Measurements from ENCODE around the gene POLE3. TPM values are rescaled to one million over a fixed set of nuclear protein-coding genes. Genes with fewer than 3 reads are reported as not detected.

Gene POLE3
- total RNA-seq, 1 donor from 2014 or later: 58.0 TPM

DNA sequence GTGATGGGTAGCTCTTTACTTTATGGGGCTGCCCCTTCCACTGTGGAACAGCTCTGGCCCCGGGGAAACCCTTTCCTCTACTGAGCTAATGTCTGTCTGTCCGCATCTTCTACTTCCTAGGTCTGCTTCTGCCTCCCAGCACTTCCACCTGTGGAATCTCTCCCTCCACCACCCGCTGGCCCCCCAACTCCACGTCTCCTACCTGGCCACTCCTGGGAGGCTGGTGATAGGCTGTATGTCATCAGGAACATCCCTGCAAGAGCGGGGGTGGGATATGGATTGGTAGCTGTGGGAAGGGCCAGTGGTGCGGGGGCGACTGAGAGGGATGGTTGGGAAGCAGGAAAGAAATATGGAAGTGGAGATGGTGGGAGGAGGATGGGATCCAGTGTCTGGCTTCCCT is 18.6 kb downstream of the POLE3 start:
- no peaks in the 10 kb centered on the region for H3K27me3 ChIP-seq (ENCODE audit: control insufficient read depth, insufficient read depth, low read length)
- DNase-seq (ENCODE audit: low read depth): no peak
- TF ChIP-seq CTCF (IDR thresholded peaks at IDR 0.05; ENCODE audit: insufficient read depth, low read length, poor library complexity, severe bottlenecking): no peak
- peaks cover 3% of the 10 kb centered on the region for H3K36me3 ChIP-seq (ENCODE audit: control insufficient read depth, insufficient read depth, low read length)
- no peak overlapping the region for H3K4me3 ChIP-seq (ENCODE audit: low read depth, low read length)

GRCh38 chr9:113390192-113390960 is 20.1 kb downstream of the POLE3 start:
- H3K27me3 ChIP-seq (ENCODE audit: control insufficient read depth, insufficient read depth, low read length): no peaks in the 10 kb centered on the region
- TF ChIP-seq CTCF (IDR thresholded peaks at IDR 0.05; ENCODE audit: insufficient read depth, low read length, poor library complexity, severe bottlenecking): no peak
- H3K36me3 ChIP-seq (ENCODE audit: control insufficient read depth, insufficient read depth, low read length): peaks cover 3% of the 10 kb centered on the region
- no peak overlapping the region for H3K4me3 ChIP-seq (ENCODE audit: low read depth, low read length)
- no peak for DNase-seq (ENCODE audit: low read depth)

DNA sequence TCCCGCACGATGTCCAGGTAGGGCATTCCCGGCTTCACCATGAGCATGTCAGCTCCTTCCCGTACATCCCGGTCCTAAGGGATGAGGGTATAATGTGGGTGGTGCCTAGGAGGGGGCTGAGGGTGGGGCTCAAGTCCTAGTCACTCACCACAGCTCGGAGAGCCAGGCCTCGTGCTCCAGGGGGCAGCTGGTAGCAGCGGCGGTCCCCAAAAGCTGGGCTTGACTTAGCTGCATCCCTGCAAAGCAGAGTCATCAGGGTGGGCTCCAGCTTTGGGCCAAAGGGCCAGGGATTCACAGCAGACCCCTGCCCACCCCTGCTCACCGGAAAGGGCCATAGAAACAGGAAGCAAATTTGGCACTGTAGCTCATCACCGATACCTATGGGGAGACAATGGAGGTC is 21.0 kb downstream of the POLE3 start:
- Histone ChIP-seq H3K36me3 (ENCODE audit: control insufficient read depth, insufficient read depth, low read length) (peaks cover 3% of the 10 kb centered on the region), H3K4me3 (ENCODE audit: low read depth, low read length) (no peak overlapping the region), H3K27me3 (ENCODE audit: control insufficient read depth, insufficient read depth, low read length) (no peaks in the 10 kb centered on the region)
- no peak for DNase-seq (ENCODE audit: low read depth)
- no peak for TF ChIP-seq CTCF (IDR thresholded peaks at IDR 0.05; ENCODE audit: insufficient read depth, low read length, poor library complexity, severe bottlenecking)

DNA sequence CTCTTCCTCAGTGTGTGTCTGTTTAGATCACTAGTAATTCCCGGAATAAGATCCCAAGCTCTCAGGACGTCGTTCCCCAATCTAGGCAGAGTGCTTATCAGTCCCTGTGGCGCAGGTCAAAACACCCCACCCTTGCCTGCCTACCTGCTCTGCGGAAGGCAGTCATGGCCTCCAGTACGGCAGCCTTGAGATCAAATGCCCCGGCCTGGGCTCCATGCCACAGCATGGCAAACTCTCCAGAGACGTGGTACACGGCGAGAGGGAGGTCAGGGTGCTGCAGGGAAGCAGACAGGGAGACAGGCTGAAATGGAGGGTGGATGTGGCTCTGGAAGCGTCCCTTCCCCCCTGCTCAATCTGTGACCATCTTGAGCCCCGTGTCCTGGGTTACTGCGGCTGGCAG is 21.6 kb downstream of the POLE3 start:
- Histone ChIP-seq H3K36me3 (ENCODE audit: control insufficient read depth, insufficient read depth, low read length) (peaks cover 3% of the 10 kb centered on the region), H3K27me3 (ENCODE audit: control insufficient read depth, insufficient read depth, low read length) (no peaks in the 10 kb centered on the region), H3K4me3 (ENCODE audit: low read depth, low read length) (no peak overlapping the region)
- DNase-seq (ENCODE audit: low read depth): no peak
- no peak for TF ChIP-seq CTCF (IDR thresholded peaks at IDR 0.05; ENCODE audit: insufficient read depth, low read length, poor library complexity, severe bottlenecking)

- TF ChIP-seq CTCF (IDR thresholded peaks at IDR 0.05; ENCODE audit: insufficient read depth, low read length, poor library complexity, severe bottlenecking): no peak
Measured at GRCh38 chr9:113387560-113388230, 22.8 kb downstream of the POLE3 start.

More at GRCh38 chr9:113387560-113388230, 22.8 kb downstream of the POLE3 start:
- no peak overlapping the region for H3K4me3 ChIP-seq (ENCODE audit: low read depth, low read length)
- DNase-seq (ENCODE audit: low read depth): no peak
- H3K27me3 ChIP-seq (ENCODE audit: control insufficient read depth, insufficient read depth, low read length): no peaks in the 10 kb centered on the region
- peaks cover 3% of the 10 kb centered on the region for H3K36me3 ChIP-seq (ENCODE audit: control insufficient read depth, insufficient read depth, low read length)
